ENCODE results near the gene ST14.
"Not testable (repeated sequence)": the region's sequence is repeated elsewhere in the genome, so short reads cannot be mapped to it uniquely, and the experiment has no call there.

Gene ST14

DNA sequence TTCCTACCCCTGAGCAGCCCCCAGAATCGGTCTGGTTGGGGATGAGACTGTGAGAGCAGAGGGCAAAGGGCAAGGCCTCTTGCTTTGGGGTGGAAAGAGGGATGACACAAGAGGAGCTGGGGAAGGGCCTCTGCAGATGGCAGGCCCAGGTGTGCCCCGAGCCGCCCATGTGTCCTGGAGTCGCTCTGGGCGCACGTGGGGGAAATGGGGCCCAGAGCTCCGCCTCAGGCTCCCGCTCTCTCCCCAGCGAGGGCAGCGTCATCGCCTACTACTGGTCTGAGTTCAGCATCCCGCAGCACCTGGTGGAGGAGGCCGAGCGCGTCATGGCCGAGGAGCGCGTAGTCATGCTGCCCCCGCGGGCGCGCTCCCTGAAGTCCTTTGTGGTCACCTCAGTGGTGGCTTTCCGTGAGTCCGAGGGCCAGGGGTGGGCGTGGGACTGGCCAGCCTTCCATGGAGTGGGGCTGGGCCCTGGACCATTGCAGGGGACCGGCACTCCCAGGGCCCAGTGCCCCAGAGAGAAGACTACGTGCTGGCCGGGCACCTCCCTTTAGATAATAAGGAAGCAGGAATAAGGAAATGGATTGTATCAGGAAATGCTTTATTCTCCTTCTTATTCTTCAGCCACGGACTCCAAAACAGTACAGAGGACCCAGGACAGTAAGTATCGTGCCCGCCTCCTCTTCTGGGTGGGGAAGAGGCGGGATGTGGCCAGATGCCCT lies 30.1 kb downstream of the ST14 start:
- no peak for DNase-seq

DNA sequence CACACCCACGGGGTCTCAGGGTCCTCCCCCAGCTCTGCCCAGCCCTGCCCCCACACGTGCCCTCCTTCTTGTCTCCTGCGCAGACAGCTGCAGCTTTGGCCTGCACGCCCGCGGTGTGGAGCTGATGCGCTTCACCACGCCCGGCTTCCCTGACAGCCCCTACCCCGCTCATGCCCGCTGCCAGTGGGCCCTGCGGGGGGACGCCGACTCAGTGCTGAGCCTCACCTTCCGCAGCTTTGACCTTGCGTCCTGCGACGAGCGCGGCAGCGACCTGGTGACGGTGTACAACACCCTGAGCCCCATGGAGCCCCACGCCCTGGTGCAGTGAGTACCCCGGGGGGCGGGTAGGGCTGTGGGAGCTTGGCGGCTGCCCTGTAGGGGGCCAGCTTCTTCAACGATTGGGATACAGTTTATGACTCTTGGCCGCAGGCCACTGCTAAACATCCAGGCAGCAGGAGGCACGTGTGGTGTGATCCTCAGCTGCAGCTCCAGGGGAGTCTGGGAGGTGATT lies 30.8 kb downstream of the ST14 start:
- no peak for DNase-seq

DNA sequence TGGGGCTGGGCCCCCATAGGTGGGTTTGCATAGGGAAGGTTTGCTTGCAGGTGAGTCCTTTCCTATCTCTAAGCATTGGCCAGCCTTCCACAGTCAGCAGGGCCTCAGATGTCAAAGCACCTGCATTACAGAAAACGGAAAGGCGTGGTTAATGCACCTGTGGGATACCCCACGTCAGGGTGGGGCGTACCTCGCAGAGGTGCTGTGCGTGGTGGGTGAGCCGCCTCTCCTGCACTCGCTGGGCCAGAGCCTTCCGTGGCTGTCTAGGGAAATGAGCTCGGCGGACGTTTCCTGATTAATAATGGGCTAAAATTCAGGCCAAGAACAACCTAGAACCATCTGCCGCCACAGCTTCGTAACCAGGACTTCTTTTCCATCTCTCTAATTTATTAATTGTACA lies 32.3 kb downstream of the ST14 start:
- no peak for DNase-seq

DNA sequence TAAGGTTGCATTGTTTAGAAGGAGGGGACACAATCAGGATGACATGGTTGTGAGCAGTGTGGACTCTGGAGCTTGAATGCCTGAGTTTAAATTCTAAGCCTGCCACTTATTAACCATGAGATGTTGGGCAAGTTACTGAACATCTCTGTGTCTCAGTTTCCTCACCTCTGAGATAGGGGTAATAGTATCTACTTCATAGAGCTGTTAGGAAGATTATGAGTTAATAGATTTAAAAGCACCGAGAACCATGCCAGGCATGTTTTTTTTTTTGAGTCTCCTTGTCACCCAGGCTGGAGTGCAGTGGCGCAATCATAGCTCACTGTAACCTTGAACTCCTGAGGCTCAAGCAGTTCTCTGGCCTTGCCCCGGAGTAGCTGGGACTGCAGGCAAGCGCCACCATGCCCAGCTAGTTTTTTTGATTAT lies 33.3 kb downstream of the ST14 start:
- no peak for DNase-seq

DNA sequence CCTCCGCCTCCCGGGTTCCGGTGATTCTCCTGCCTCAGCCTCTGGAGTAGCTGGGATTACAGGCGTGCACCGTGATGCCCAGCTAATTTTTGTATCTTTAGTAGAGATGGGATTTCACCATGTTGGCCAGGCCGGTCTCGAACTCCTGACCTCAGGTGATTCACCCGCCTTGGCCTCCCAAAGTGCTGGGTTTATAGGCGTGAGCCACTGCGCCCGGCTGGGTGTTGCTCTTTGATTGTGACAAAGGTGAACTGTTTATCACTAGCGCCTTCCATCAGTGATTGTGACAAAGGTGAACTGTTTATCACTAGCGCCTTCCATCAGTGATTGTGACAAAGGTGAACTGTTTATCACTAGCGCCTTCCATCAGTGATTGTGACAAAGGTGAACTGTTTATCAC lies 34.0 kb downstream of the ST14 start:
- DNase-seq = not testable (repeated sequence)

DNA sequence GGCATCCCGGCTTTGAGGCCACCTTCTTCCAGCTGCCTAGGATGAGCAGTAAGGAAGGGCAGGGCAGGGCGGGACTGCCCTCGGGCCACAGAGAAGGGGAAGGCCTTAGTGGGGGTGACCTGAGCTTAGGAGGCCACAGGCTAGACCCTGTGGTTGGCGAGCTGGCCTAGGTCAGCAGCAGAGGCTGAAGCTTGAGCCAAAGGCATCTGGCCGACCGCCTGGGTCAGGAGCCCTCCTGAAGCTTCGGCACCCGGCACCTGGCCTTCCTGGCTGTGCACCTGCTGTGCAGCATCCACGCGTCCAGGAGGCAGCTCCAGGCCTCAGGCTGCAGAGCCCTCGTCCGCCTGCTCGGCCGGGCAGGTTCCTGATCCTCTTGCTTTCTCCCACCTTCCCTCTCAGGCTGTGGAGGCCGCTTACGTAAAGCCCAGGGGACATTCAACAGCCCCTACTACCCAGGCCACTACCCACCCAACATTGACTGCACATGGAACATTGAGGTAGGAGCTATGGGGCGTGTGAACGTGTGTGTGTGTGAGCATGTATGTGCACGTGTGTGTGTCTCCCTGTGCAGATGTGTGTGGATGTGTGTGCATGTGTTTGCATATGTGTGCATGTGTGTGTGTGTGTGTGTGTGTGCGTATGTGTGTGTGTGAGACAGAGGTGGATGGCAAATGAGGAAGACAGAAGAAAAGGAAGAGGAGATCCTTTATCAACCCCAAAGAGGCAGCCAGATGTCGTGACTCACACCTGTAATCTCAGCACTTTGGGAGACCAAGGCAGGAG lies 34.9 kb downstream of the ST14 start:
- no peak for DNase-seq

DNA sequence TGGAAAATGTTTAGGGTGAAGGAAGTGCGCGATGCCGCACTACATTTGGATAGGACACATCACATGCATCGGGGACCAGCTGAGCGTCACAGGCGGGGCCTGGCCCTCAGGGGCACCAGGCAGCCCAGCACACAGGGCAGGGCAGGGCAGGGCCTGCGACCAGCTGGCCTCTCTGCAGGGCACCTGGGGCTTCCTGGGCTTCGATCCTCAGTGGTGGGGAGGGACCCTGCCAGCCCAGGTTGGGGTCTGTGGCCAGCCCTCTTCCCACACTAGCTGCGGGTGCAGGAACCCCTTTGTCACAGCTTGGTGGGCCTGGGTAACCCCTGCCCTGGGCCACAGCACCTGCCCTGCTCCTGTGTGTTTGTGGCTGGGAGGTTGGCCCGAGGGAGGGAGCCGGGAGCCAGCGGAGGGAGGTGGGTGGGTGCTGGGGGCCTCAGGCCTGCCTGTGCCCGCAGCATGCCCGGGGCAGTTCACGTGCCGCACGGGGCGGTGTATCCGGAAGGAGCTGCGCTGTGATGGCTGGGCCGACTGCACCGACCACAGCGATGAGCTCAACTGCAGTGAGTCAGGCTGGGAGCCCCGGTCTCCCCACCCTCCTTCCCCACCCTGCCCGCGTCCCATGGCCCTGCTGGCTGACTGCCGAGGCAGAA lies 37.9 kb downstream of the ST14 start:
- no peak for DNase-seq

DNA sequence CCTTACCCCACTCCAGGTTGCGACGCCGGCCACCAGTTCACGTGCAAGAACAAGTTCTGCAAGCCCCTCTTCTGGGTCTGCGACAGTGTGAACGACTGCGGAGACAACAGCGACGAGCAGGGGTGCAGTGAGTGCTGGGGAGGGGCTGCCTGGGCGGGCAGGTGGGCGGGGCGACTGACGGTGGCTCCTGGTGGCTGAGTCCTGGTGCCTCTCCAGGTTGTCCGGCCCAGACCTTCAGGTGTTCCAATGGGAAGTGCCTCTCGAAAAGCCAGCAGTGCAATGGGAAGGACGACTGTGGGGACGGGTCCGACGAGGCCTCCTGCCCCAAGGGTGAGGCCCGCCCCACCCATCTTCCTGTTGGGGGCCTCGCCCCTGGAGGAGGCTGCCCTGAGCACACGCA lies 38.7 kb downstream of the ST14 start:
- no peak for DNase-seq

DNA sequence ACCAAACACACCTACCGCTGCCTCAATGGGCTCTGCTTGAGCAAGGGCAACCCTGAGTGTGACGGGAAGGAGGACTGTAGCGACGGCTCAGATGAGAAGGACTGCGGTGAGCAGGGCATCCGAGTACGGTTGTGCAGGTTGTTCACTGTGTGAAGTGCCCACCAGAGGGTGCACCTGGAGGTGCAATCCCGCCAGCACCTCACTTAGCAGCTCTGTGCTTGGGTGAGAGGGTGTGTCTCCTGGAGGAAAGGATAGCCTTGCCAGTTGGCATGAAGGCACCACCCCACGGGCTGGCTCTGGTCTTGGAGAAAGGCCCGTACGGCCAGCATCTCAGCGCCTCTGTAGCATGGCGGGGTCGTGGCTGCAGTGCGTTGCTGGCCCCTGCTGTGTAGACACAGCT lies 39.4 kb downstream of the ST14 start:
- no peak for DNase-seq

DNA sequence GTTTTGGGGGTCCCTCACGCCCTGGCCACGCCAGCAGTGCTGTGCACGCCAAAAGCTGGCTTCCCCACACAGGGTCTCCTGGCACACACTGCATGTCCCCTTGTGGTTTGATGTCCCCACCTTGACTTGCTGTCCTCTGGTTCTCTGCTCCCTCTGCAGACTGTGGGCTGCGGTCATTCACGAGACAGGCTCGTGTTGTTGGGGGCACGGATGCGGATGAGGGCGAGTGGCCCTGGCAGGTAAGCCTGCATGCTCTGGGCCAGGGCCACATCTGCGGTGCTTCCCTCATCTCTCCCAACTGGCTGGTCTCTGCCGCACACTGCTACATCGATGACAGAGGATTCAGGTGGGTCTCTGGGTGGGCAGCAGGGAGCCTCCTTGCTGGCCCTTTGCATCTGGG lies 40.2 kb downstream of the ST14 start:
- DNase-seq = no peak

DNA sequence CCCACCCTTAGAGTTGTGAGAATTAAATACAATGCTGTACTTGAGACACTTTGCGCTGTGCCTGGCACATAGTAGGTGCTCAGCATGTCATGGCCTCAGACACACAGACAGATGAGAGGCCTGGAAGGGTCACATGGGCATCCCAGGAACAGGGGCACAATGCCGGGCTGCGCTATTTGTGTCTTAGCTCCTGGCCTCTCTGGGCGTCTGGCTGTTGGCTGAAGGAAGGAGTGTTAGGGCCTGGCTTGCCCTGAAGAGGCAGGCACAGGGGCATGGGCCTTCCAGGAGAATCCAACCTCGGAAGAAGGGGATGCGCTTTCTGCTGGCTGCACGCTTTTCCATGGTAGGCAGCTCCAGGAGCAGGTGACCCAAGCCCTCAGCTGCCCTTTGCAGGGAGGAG lies 41.4 kb downstream of the ST14 start:
- DNase-seq = no peak

DNA sequence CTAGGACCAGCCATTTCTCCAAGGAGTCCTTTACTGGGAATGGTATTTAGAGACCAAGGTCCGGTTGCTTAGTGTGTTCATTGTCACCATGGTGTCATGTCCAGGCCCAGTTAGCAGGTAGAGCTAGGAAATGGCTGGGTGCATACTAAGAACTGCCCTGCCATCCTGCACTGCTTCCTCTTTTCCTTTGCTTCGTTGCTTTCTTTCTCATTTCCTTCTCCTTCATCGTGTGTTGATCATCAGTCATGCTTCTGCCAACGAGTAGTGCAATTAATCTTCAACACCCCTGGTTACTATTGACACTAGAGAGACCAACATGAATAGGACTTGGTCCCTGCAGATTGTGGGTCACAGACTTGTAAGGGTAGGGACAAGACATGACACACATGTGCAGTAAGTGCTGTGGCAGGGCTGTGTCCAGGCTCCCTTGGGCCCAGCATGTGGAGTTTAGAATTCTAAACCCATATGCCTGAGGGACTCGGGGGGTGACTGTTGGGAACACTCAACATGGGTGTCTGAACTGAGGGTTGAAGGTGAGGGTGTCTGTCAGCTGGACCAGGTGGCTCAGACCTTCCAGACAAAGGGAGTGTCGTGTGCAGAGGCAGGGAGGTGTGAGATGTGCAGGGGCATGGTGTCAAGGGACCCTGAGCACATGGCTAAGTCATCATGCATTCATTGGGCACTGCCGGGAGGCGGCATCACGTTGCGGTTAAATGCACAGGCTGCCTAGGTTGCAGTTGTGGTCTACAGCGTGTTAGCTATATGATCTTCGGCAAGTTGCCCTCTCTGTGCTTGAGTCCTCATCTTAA lies 42.6 kb downstream of the ST14 start:
- DNase-seq = no peak

DNA sequence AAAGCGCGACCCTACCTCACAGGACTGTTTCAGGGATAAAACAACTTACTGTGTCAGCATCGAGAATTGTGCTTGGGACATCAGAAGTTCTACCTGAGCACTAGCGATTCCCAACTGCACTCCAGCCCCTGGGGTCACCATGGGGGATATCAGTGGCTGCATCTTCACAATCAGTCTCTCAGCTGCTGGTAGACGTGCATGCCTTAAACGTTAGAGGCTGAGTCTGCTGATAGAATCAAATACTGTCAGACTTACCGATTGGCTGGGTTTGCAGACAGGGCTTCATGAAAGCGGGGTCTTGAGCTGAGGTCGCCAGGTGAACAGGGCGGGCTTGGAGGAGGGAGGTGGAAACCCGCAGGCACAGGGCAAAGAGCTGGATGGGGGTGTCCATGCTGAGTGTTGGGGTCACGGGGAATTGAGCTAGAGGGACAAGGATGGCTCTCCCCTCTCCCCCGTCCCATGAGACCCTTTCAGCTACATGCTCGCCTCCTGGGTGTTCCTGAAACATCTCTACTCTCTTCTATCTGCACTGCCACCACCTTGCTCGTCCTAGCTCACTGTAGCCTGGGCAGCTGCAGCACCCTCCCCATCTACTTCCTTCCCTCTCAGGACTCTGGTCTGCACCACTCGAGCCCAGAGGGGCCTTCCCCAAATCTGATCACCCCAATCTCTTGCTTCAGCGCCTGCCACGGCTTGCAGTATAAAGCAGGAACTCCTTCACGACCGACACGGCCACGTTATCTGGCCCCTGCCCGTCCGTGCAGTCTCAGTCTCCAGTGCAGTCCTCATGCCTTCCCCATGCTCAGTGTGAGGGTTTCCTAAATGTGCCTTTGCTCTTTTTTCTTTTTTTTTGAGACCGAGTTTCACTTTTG lies 43.5 kb downstream of the ST14 start:
- no peak for DNase-seq

DNA sequence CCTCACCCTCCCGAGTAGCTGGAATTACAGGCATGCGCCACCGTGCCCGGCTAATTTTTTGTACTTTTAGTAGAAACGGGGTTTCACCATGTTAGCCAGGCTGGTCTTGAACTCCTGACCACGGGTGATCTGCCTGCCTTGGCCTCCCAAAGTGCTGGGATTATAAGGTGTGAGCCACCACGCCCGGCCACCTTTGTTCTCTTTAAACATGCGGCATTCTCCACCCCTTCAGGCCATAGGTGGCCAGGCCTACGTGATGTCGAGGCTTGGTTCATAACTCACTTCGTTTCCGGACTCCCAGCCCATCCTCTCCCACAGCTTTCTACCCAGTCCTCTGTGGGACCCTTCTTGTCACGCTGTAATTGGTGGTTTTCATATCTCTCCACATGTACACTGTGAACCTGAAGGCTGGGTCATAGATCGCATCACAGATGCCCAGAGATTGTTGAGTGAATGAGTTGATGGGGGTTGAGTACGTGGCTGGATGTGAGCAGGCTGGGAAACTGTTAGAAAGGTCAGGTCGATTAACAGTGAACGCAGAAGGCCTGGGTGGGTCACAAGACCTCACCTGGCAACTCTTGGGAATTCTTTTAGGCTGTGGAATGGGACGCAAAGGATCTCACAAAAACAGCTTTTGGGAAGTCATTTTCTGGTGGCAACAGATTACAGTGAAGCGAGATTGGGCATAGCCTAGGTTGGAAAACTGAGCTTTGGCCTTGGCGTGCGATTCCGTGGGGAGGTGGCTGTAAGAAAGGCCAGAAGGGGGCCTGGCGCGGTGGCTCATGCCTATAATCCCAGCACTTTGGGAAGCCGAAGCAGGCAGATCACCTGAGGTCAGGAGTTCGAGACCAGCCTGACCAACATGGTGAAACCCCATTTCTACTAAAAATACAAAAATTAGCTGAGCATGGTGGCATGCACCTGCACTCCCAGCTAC lies 44.5 kb downstream of the ST14 start:
- no peak for DNase-seq

DNA sequence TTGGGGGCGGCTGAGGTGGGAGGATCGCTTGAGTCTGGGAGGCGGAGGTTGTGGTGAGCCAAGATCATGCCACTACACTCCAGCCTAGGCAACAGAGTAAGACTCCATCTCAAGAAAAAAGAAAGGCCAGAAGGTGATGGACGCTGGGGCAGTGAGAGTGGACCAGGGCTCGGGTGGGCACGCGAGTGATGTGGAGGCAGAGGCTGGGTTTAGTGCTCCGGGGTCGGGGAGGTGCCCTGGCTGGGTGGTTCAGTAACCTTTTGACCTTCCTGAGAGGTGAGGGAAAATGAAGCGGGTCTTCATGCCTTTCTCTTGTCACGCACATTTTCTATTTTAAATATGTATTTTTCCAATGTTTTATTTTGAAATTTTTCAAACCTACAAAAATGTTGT lies 45.1 kb downstream of the ST14 start:
- DNase-seq = no peak

DNA sequence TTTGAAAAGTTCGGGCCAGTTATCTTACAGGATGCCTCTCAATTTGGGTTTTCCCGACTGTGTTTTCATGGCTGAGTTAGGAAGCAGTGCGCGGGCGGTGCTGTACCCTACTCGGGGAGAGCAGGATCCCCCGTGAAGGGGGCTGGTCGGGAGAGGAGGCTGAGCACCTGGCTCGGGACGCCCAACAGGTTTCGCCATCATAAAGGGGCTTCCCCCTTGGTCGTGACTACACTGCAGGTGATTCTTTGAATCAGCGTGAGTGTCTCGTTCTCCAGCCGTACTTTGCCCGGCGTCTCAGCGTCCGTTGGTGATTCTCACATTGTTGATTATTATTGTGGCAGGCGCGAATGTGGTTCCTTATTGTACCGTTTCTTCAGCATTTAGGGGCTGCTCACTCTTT lies 46.6 kb downstream of the ST14 start:
- no peak for DNase-seq

DNA sequence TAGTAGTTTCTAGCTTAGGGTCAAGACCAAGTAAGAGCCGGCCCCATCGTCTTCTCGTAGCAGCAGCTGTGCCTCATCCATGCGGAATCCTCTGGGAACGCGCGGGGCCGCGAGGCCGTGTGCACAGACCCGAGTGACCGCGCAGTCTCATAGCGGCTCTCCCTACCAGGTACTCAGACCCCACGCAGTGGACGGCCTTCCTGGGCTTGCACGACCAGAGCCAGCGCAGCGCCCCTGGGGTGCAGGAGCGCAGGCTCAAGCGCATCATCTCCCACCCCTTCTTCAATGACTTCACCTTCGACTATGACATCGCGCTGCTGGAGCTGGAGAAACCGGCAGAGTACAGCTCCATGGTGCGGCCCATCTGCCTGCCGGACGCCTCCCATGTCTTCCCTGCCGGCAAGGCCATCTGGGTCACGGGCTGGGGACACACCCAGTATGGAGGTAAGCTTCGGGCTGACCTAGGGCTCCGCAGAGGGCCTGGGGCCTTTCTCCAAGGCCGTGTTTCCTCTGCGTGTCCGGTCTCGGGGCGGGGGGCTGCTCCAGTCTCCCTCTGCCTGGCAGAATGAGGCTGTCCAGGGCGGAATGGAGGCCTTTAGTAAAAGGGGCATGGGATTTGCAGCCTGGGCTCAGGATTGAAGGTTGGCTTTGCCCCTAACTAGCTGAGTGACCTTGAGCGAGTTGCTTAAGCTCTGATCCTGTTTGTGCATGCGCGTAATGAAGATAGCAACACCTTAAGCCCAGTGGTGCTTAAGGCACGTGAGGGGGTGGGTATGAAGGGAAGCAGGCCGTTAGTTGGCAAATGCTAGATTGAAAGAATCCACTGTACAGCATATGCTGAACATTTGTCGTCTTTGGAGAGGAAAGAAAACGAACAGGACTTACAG lies 48.9 kb downstream of the ST14 start:
- DNase-seq = no peak

DNA sequence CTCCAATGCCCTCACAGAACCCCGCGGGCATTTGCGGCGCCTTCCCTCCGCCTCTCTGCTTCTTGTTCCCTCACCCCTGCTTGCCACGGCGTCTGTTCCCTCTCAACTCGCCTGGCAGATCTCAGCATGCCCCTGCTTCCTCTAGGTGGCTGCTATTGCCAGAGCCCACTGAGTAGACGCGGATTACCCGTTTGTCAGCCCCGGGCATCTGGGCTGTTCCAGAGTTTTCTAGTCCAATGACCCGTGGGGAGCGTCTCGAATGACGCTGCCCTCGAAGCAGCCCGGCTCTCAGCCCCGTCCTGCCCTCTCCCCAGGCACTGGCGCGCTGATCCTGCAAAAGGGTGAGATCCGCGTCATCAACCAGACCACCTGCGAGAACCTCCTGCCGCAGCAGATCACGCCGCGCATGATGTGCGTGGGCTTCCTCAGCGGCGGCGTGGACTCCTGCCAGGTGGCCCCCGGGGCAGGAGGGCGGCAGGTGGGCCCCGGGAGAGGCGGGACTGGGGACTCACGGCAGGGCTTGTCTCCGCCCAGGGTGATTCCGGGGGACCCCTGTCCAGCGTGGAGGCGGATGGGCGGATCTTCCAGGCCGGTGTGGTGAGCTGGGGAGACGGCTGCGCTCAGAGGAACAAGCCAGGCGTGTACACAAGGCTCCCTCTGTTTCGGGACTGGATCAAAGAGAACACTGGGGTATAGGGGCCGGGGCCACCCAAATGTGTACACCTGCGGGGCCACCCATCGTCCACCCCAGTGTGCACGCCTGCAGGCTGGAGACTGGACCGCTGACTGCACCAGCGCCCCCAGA lies 49.7 kb downstream of the ST14 start:
- no peak for DNase-seq
